NCI-H82 treated with DMSO at 0.1 percent for 48 hours (cell line): ENCODE measurements around the gene OSTN.
"Not testable (repeated sequence)": the region's sequence is repeated elsewhere in the genome, so short reads cannot be mapped to it uniquely, and the experiment has no call there.

Experiments
- DNase-seq: peaks from one replicate; lab custom pipeline; 2025; ENCODE audit not compliant: unreplicated experiment; lab: John Stamatoyannopoulos, UW

OSTN gene

DNA sequence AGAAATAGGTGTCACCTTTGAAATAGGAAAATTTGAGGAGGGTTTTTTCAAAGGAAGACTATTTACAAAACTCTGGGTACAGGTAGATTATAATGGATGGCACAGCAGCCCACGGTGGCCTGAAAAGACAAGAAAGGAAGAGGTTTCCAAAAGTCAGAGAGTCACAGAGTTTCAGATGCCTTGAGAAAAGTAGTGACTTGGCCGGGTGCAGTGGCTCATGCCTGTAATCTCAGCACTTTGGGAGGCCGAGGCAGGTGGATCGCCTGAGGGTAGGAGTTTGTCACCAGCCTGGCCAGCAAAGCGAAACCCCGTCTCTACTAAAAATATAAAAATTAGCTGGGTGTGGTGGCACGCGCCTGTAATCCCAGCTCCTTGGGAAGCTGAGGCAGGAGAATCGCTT is 35.2 kb downstream of the OSTN start:
- no peak for DNase-seq

DNA sequence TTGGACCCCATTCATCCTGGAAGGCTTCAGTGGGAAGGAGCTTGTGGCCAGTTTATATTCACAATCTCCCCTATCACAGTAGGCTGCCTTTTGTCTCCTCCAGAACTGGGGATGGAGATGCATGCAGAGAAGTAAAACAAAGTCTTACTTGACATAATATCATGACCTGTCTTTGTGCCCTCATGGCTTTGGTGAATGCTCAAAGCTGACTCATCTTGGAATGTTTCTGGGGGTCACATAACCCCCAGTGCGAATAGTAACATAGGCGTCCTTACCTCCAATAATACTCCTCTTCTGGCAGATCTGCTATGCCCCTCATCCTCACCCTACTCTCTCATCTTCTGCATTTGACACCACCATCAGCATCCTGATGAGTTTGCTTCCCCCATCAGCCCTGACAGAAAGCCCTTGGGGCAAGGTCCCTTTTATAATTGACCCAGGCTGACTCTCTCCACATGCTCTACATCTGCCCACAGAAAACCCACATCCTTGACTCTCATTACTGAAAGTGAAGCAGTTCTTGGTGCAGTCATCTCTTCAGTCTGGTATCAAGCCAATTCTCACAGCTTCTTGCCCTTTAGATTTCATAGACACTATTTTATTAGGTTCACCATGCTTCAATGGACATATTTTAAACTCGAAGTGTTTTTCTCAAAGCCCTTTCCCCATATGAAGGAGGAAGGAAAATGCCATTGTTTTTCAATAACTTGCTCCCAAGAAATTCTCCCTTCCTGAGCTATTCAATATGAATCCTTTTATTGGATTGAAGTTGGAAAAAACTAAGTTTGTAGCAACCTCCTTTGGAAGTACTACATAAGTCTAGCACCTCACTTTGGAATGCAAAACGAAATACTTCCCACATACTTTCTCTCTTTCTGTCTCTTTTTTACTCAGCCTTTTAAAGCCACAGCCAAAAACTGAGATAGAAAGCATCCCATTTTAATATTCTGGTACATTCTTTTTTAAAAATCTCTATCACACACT is 36.6 kb downstream of the OSTN start:
- DNase-seq = no peak

DNA sequence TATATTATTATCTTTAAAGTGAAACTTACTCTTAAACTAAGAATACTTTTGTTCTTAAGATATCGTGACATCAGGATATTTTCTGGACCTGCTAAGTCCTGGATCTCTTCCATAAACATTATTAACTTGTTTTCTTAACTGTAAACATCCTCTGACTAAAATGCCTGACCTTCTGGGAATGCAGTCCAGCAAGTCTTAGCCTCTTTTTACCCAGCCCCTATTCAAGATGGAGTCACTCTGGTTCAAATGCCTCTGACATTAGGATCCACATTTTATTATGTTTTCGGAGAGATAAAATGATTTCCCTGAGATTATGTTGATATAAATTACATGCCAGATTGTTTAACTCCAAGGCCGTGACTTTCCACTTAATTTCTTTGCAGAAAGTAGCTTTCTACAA is 37.6 kb downstream of the OSTN start:
- DNase-seq = no peak

DNA sequence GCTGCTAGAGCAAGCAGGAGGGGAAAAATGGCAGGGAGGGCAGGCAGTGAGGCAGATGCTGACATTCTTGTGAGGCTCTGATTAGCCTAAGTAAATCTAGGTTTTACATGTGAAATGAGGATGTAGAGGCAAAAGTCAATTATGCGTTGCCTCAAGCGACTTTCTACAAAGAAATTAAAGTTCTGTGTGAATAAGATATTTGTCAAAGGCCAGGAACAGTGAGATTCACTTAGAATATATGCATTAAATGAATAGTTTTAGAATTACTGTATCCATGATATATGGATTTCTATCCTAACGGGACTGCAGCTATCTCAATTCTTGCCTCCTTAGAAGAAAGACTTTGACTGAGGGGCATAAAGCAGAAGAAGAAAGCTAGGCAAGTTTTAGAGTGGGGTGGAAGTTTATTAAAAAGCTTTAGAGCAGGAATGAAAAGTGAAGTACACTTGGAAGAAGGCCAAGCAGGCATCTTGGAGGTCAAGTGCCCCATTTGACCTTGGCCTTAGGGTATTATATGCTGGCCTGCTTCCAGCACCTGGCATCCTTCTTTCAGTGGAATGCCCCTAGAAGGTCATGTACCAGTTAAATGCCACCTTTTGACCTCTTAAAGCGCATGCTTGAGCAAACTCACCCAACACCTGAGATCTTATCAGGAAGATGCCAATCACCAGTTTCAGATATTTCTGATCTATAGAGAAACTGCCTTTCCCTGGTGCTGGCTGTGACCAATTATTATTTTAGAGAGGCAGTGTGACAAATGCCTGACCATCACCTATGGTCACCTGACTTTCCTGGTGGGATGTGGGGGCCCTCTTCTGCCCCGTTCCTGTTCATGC is 38.2 kb downstream of the OSTN start:
- no peak for DNase-seq

DNA sequence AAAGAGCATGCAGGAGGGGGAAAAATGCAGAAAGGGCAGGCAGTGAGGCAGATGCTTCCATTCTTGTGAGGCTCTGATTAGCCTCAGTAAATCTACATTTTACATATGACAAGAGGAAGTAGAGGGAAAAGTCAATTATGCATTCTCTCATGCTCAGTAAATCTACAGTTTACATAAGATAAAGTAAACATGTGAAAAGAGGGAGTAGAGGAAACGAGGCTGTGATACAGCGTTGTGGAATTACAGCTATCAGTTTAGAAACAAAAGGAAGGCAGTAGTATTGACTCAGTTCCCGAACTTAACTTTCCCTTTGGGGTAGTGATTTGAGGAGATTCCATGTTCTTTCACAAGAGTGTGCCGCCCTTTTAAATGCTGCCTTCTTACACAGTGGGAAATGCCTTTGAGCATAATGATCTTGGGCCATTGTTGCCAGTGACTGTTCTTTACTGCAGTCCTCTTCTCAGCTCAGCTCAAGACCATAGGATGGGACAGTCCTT is 39.3 kb downstream of the OSTN start:
- DNase-seq = no peak

DNA sequence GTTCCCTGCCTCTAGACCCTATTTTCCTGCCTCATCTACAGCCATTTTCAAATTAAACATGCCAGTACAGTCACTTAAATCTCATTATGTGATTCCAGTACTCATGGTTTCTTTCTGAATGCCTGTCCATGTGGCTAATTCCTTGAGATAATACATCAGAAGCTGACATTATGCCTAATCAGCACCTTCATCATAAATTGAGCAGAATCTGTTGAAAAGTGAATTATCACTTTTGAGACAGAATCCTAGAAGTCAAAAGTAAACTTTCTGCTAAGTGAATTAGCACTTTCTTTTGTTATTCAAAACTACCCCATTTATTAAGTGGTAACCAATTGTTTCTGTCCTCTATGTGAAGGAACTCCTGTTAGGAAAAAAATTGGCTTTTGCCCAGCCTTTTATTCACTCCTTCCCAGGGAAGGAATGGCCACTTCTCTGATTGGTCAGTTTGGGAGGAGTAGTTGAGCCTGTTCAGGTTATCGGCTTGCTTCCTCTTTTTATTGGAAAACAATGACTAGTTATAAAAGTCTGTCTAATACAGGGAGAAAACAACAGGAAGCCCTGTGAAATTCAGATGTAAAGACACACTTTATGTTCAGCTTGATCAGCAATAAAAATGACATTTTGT is 40.5 kb downstream of the OSTN start:
- peak; percentile 65 for DNase-seq

DNA sequence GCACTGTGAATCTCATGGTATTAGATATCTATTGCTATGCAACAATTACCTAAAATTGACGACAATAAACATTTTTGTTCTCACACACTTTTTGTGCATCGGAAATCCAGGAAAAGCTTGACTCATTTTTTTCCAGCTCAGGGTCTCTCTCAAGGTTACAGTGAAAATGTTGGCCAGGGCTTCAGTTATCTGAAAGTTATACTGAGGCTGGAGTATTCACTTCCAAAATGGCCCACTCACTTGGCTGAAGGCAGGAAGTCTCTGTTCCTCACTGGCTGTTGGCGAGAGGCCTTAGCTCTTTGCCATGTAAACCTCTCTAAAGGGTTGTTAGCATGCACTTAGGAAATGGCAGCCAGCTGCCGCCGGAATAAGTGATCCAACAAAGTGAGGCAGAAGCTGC is 41.4 kb downstream of the OSTN start:
- DNase-seq = no peak

DNA sequence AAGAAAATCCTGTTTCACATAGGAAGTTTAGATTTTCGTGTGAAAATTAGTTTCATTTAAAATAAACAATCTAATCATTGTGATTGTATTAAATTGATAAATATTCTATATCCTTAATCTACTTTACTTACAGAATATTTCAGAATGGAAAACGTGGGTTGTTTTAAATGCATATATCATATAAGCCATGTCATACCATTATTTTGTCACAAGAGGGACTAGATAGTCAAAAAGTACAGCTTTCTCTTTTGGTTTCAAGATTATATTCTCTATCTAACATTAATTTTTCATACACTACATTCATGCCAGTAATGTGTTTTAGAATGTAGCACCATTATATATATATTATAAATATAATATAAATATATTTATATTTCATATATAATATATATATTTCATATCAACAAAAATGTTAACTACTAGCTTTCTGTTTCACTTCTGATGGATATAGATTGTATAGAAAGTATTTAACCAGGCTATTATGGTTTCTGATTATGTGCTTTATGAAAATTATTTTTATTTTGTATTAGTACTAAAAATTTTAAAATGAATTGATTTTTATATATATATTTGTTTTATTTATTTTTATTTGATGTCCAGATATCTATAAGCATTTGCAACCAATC is 45.3 kb downstream of the OSTN start:
- no peak for DNase-seq

DNA sequence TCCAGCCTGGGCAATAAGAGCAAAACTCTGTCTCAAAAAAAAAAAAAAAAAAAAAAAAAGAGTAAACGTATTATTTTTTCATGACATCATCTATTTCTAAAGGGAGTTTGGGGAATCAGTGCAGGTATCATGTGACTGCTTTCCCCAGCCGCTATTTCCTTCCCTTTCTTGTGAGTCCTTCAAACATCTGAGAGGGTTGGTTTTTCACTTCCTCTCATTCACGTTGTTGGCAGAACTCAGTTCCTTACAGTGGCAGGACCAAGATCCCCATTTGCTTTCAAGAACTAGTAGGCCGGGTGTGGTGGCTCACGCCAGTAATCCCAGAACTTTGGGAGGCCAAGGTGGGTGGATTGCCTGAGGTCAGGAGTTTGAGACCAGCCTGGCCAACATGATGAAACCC is 47.0 kb downstream of the OSTN start:
- not testable (repeated sequence) for DNase-seq

DNA sequence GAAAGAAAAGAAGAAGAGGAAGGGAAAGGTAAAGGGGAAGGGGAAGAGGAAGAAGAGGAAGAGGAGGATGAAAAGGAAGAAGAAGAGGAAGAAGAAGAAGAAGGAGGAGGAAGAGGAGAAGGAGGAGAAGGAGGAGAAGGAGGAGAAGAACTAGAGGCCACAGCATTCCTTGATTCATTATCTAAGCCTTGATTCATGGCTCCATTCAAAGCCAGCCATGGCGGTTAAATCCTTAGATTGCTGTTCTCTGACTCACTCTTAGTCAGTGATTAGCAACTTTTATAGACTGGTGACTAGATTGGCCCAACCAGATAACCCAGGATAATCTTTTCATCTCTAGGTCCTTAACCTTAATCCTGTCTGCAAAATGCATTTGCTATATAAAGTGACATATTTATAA is 47.6 kb downstream of the OSTN start:
- no peak for DNase-seq

DNA sequence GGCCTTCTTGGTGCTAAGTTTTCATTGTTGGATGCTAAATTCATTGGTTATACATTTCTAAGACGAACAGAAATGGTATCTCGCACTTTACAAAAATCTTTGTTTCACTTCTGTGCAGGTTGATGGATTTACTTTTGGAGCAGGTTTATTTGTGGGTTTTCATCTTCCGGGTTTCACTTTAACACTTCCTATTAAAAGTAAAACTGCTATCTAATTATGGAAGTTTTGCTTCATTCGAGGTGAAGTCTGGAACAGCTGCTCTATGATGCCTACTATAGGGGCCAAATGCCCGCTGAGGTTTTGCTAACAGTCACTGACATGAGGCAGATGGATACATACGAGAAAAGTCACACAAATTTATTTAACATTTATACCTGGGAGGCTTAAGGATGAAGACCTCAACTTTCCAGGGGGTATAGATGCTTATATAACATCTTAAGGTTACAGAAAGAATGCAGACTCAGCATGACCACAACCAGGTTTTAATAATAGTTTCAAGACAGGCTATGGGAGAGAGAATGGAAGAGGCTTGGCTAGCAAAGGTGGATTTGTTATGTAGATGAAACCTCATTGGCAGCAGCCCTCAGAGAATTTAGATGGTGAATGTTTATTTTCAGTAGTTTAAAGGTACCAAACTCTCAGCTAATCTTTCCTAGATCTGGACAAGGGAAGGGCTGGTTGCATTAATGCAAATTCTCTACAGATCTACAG is 54.2 kb downstream of the OSTN start:
- no peak for DNase-seq

DNA sequence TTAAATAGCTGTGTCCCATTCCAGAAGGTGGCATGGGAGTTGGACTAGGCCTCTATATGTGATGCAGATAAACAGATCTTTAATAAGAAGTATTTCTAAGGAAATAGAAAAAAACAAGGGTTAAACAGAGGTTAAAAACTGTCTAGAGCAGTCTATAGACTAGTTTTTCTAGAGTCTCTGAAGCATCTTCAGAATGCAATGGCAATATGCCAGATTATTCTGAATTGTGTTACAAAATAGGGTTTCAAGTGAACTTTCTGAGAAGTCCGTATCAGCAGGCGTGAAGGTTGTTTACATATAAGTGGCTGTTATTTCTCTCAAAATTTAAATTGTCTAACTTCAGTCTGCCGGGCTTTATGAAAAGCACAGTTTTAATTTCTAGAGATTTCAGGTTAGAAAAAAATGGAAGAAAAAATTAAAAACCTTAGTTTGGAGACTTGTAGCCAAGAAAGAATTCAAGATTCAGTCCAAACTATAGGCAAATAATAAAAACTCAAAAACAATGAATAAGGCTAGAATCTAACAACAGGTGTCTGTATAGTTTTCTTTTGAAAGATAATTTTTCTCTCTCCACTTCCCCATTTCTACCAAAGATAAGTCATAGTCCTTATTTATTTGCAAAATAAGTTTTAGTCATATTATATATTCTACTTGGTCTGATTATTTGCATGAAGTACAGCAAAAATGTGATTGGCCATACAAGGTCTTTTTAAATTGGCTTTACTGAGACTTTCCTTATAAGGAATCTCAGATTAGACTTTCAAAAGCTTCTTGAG is 55.2 kb downstream of the OSTN start:
- no peak for DNase-seq

DNA sequence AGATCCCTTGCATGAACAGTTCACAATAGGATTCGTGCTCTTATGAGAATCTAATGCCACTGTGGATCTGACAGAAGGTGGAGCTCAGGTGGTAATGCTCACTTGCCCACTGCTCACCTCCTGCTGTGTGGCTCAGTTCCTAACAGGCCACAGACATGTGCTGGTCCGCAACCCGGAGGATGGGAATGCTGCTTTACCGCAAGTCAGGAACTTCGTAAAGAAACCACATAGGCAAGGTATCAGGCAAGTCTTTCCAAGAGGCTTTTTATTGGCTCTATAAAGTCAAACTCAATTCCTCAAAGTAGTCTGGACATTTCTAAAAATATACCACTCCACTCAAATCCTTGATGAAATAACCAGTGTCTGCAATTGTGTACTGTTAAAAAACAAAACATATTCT is 56.1 kb downstream of the OSTN start:
- no peak for DNase-seq

DNA sequence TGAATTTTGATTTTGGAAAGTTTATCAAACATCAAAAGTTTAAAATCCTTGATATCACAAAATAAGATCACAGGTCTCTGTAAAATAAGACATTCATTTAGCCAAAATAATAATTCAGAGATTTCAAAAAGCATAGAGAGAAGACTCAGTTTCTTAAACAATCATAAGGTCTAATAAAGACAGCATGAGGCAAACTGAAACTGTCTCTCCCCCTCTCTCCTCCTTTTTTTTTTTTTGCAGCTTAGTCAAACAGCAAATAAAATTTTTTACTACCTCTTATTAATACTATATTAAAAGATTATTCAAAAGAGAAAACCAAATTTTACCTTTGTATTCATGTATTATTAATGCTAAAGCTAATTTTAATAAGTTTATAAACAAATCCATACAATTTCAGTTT is 57.4 kb downstream of the OSTN start:
- DNase-seq = no peak

DNA sequence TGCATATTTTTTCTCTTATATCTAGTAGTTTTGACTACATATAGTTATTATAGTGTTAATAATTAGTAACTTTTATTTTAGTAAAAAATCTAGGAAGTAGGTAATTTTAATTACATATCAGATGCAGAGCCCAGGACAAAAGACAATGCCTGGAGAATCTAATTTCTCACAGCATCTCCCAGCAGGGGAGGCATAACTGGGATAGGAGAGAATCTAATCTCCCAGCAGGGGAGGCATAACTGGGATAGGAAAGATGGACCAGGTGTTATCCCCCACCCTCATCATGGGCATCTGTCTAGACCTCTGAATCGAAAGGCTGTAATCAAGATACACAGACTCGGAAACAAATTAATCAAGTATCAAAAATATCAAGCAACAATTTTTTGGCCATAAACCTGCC is 58.2 kb downstream of the OSTN start:
- no peak for DNase-seq

DNA sequence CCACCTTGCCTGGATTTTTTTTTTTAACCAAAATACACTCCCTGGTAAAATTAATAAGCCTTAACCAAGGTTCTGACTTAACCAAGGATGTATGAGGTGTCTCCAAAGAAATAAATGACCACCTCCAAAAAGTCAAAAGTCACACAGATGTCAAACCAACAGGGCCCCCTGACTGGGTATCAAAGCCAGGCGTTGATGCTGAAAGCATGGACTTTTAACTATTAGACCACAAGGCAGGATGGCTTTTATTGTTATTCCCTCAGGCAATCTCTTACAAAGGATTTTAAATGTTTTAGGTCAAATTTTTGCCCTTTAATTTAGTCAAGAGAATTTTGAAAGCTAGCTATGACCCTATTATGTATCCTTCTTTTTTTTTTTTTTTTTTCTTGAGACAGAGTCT is 60.4 kb downstream of the OSTN start:
- DNase-seq = no peak

DNA sequence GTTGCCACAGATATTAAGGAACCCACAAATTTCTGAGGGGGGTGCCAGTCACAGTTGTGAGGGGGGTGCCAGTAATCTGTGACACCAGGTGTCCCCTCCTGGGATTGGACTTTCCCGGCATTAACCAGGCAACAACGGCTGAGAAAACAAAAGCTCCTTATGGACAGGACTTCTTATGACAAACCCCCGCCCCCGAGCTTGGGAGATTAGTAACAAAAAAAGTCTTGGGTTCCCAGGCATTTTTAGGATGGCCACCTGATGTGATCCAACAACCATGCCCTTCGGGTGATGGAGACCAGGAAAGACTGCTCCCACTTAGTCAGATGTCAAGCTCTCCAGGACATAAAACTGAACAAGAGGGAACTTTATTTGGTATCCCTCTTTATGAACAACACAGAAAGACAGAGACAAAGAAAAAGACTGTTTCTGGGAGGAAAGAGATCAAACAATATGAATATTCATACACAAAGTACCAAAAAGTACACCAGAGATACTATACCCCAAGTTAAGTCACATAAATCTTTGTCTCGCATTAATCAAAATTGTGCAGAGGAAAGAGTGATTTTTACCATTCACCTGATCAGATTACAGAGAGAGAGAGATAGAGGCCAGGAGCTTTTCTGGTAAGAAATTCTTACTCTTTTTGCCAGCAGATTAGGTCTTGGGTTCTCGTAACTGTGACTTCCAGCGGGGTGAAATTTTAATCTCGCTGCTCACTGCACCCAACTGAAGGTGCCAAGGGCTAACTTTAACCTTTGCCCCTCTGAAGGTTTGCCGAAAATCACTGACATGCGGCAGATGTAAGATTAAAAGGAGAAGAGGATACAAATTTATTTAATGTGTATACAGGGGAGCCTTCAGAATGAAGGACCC is 61.6 kb downstream of the OSTN start:
- peak; percentile 60 for DNase-seq

DNA sequence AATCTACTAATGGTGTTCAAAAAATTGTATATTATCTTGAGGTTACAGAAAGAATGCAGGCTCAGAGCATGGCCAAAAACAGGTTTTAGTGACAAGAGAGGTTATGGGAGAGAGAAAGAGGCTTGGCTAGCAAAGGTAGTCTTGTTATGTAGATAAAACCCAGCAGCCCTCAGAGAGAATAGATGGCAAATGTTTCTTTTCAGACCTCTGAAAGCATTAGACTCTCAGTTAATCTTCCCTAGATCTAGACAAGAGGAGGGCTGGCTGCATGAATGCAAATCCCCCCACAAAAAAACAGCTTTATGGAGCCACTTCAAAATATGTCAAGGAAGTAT is 62.2 kb downstream of the OSTN start:
- DNase-seq = no peak

DNA sequence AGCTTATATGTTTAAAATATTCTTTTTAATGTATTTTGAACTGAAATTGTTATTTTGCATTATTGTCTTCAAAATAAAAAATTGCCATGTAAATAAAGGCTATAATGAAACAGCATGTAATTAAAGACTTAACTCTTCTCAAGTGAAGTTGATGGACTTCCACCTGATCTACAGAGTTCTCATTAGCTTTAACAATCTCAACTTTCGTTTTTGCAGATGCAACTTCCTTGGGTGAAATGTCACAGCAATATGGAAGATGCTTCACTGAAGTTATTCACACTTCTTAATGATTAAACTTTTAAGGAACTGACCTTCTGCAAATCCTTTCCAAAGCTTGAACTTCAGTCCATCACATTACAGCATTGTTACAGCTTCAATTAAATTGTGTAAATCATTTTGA is 63.6 kb downstream of the OSTN start:
- DNase-seq = no peak
